HCT116 (cell line): ENCODE data around the gene DEPDC5. TPM values are rescaled to one million over a fixed set of nuclear protein-coding genes. Genes with fewer than 3 reads are reported as not detected.

Source experiments
- ATAC-seq: fragments of 200-7000 bp; cut with Tn5 transposase; 2 replicates; pipeline ENCODE4 v1.9.1; 2020; ENCODE audit warnings: mild to moderate bottlenecking, moderate library complexity
- BruUV-seq: library from RNA; stranded (reverse); fragments of 400-500 nt; replicated peaks from 2 replicates; lab custom pipeline; 2021; lab: Mats Ljungman, UMichigan
- CTCF ChIA-PET: fragments of 300-600 bp; sonication (Branson Sonifier 250); formaldehyde crosslinking; loops from one replicate; lab custom pipeline; 2021; ENCODE audit warnings: antibody characterized with exemption; lab: Charles Lee
- POLR2A ChIA-PET: fragments of 300-600, 350-600 bp; sonication (Branson Sonifier 250); formaldehyde crosslinking; loops from one replicate; lab custom pipeline; 2021; ENCODE audit warnings: antibody characterized with exemption; lab: Charles Lee
- RAD21 ChIA-PET, 2 experiments: fragments of 300-600 bp; sonication (Branson Sonifier 250); formaldehyde crosslinking; loops; one replicate each; lab custom pipeline; 2023; ENCODE audit warnings: low total read pairs in 2 of 2; ENCODE audit not compliant: uncharacterized antibody in 2 of 2, unreplicated experiment in 2 of 2, low non-redundant PET in 1 of 2; lab: Charles Lee
- DNase-seq: peaks from one replicate; pipeline ENCODE4 v3.0.0-alpha.2; 2010; ENCODE audit warnings: low read depth, low spot score
- H2AFZ ChIP-seq: fragments of 200-600 bp; shearing (Covaris generic), sonication (generic); 2 replicates; pipeline ENCODE4 v1.6.1; 2017; ENCODE audit warnings: low read depth, mixed run types, mixed read lengths, antibody characterized with exemption, low read length; ENCODE audit not compliant: poor library complexity, severe bottlenecking
- H3K27ac ChIP-seq: 2 replicates; pipeline ENCODE4 v1.5.1; 2012; ENCODE audit warnings: low read depth, low read length
- H3K27me3 ChIP-seq: fragments of 200-600 bp; sonication (generic); 2 replicates; pipeline ENCODE4 v1.6.1; 2016; ENCODE audit warnings: mixed run types, low read length, mixed read lengths; ENCODE audit not compliant: insufficient read depth
- H3K36me3 ChIP-seq, 2 experiments: fragments of 200-500 bp in 1 of 2; fragments of 200-600 bp in 1 of 2; sonication (Bioruptor generic) in 1 of 2; sonication (generic) in 1 of 2; 2 replicates each; pipeline versions ENCODE4 v1.5.1 to v1.6.1; 2014 to 2016; ENCODE audit warnings: low read length in 2 of 2, inconsistent platforms in 1 of 2, mixed read lengths in 1 of 2, mixed run types in 1 of 2; ENCODE audit not compliant: insufficient read depth in 2 of 2, control insufficient read depth in 1 of 2
- H3K4me1 ChIP-seq, 2 experiments: fragments of 200-600 bp in 1 of 2; sonication (generic) in 1 of 2; 2 replicates each; pipeline versions ENCODE4 v1.5.1 to v1.6.1; 2012 to 2017; ENCODE audit warnings: low read length in 2 of 2, inconsistent platforms in 1 of 2, mild to moderate bottlenecking in 1 of 2, mixed read lengths in 1 of 2, mixed run types in 1 of 2, moderate library complexity in 1 of 2; ENCODE audit not compliant: insufficient read depth in 2 of 2, control insufficient read depth in 1 of 2
- H3K4me2 ChIP-seq: fragments of 200-600 bp; sonication (generic); 2 replicates; pipeline ENCODE4 v1.6.1; 2017; ENCODE audit warnings: mixed run types, low read length, mixed read lengths
- H3K4me3 ChIP-seq, 2 experiments: fragments of 200-600 bp in 1 of 2; sonication (generic) in 1 of 2; replicated peaks in 1 of 2; 2 replicates each; pipeline ENCODE4 v1.5.1; 2011 to 2016; ENCODE audit warnings: low read length in 2 of 2, control low read depth in 1 of 2, low read depth in 1 of 2, mild to moderate bottlenecking in 1 of 2, mixed read lengths in 1 of 2, mixed run types in 1 of 2
- H3K79me2 ChIP-seq: fragments of 200-600 bp; sonication (generic); 2 replicates; pipeline ENCODE4 v1.6.1; 2017; ENCODE audit warnings: mild to moderate bottlenecking, mixed run types, low read length, moderate library complexity, mixed read lengths; ENCODE audit not compliant: insufficient read depth
- H3K9ac ChIP-seq: fragments of 200-600 bp; sonication (generic); 2 replicates; pipeline ENCODE4 v1.6.1; 2016; ENCODE audit warnings: low read length, mixed read lengths
- H3K9me2 ChIP-seq: fragments of 200-600 bp; sonication (generic), shearing (Covaris generic); 2 replicates; pipeline ENCODE4 v1.6.1; 2017; ENCODE audit warnings: mixed run types, mild to moderate bottlenecking, moderate library complexity; ENCODE audit not compliant: insufficient read depth
- H3K9me3 ChIP-seq, 2 experiments: fragments of 200-500 bp in 1 of 2; fragments of 200-600 bp in 1 of 2; sonication (Bioruptor generic) in 1 of 2; sonication (generic) in 1 of 2; 2 replicates each; pipeline ENCODE4 v1.6.1; 2014 to 2017; ENCODE audit warnings: low read length in 2 of 2, mixed read lengths in 2 of 2, inconsistent platforms in 1 of 2, low read depth in 1 of 2, mild to moderate bottlenecking in 1 of 2, mixed run types in 1 of 2, moderate library complexity in 1 of 2; ENCODE audit not compliant: control insufficient read depth in 1 of 2, insufficient read depth in 1 of 2
- H4K20me1 ChIP-seq: fragments of 200-600 bp; sonication (generic), shearing (Covaris generic); 2 replicates; pipeline ENCODE4 v1.6.1; 2017; ENCODE audit warnings: mixed run types, mild to moderate bottlenecking, moderate library complexity; ENCODE audit not compliant: insufficient read depth
- ATF3 ChIP-seq: IDR thresholded peaks from 2 replicates; pipeline ENCODE4 v1.6.1; 2012
- CEBPB ChIP-seq: IDR thresholded peaks from 2 replicates; pipeline ENCODE4 v1.6.1; 2012; ENCODE audit warnings: low read depth
- EZH2 ChIP-seq: fragments of 200-600 bp; sonication (generic); IDR thresholded peaks from 2 replicates; pipeline ENCODE4 v1.6.1; 2017; ENCODE audit warnings: antibody characterized with exemption, mixed run types
- ZNF274 ChIP-seq: fragments of 200-500 bp; sonication (Bioruptor generic); IDR thresholded peaks from 2 replicates; pipeline ENCODE4 v1.6.1; 2014; ENCODE audit warnings: mild to moderate bottlenecking, low read depth, low read length, inconsistent platforms
- intact Hi-C: fragments of 100-400 bp; cut with micrococcal nuclease; formaldehyde crosslinking; loops from 2 replicates; pipeline ENCODE4 v1.10.0; 2022
- total RNA-seq: library from RNA; stranded (reverse); gene quantifications from one replicate; pipeline ENCODE4 v1.2.1, GENCODE V29; 2021; ENCODE audit not compliant: unreplicated experiment

The DEPDC5 gene
- total RNA-seq, 1 experiment from 2014 or later, result 35.0 TPM

GRCh38 chr22:31840585-31840984 is 86.8 kb downstream of the DEPDC5 start:
- TF ChIP-seq ZNF274 (no peak), CEBPB (no peak)
- peaks cover 0 to 9% of the 10 kb centered on the region in 2 experiments; a peak in 2 of 4 replicates for H3K4me1 ChIP-seq
- no peaks in the 10 kb centered on the region for H3K9me3 ChIP-seq
- H3K4me2 ChIP-seq, result no peak overlapping the region
- no TSS peak for BruUV-seq
- ATAC-seq (no peak), DNase-seq (no peak)
- H3K27ac ChIP-seq, result no peak overlapping the region
- intact Hi-C loops, result no loop called here
- H3K4me3 ChIP-seq, result no peak overlapping the region
- H3K9ac ChIP-seq, result no peak overlapping the region
- H3K36me3 ChIP-seq, result peaks cover 16 to 28% of the 10 kb centered on the region in 2 experiments; a peak in 3 of 4 replicates
- H4K20me1 ChIP-seq, result no peaks in the 10 kb centered on the region
- no peak overlapping the region for H2AFZ ChIP-seq
- POLR2A ChIA-PET, result no interaction called here
- no peaks in the 10 kb centered on the region for H3K27me3 ChIP-seq
- RAD21 ChIA-PET, result no interaction called here
- no peaks in the 10 kb centered on the region for H3K79me2 ChIP-seq
- no peaks in the 10 kb centered on the region for H3K9me2 ChIP-seq
- CTCF ChIA-PET, result no interaction called here

- CTCF ChIA-PET, result no interaction called here
- Histone ChIP-seq H3K9ac (no peak overlapping the region), H3K9me3 (no peaks in the 10 kb centered on the region), H3K79me2 (no peaks in the 10 kb centered on the region), H3K27ac (no peak overlapping the region), H3K27me3 (no peaks in the 10 kb centered on the region), H4K20me1 (no peaks in the 10 kb centered on the region), H3K4me2 (no peak overlapping the region), H2AFZ (no peak overlapping the region), H3K36me3 (peaks cover 23 to 28% of the 10 kb centered on the region in 2 experiments), H3K4me1 (peaks cover 0 to 9% of the 10 kb centered on the region in 2 experiments; a peak in 2 of 4 replicates), H3K9me2 (no peaks in the 10 kb centered on the region), H3K4me3 (no peak overlapping the region)
- TF ChIP-seq EZH2 (no peak), ATF3 (no peak), ZNF274 (no peak)
- POLR2A ChIA-PET, result no interaction called here
- ATAC-seq, result no peak
- BruUV-seq, result no TSS peak
- no peak for DNase-seq
- intact Hi-C loops, result no loop called here
- RAD21 ChIA-PET, result no interaction called here
These were observed 87.4 kb downstream of the DEPDC5 start for GRCh38 chr22:31841078-31841827.
